H9 (cell line): ENCODE measurements around the gene CRY1. TPM values are rescaled to one million over a fixed set of nuclear protein-coding genes. Genes with fewer than 3 reads are reported as not detected.

Source experiments
- DNase-seq: peaks from one replicate; pipeline ENCODE4 v3.0.0-alpha.2; 2017
- H2AFZ ChIP-seq: one replicate; pipeline ENCODE4 v1.6.1; 2013; ENCODE audit warnings: mild to moderate bottlenecking, low read length, control low read depth, moderate library complexity
- H2AK5ac ChIP-seq: 2 replicates; pipeline ENCODE4 v1.6.1; 2013; ENCODE audit warnings: low read length, control low read depth, mixed read lengths; ENCODE audit not compliant: insufficient read length
- H2BK120ac ChIP-seq: one replicate; pipeline ENCODE4 v1.6.1; 2013; ENCODE audit warnings: low read depth, mild to moderate bottlenecking, low read length, control low read depth, inconsistent platforms; ENCODE audit not compliant: poor library complexity, severe bottlenecking
- H2BK12ac ChIP-seq: 2 replicates; pipeline ENCODE4 v1.6.1; 2013; ENCODE audit warnings: low read length, control low read depth, mixed read lengths, low read depth; ENCODE audit not compliant: insufficient read length
- H2BK15ac ChIP-seq: 2 replicates; pipeline ENCODE4 v1.6.1; 2013; ENCODE audit warnings: low read depth, low read length, control low read depth
- H2BK20ac ChIP-seq: one replicate; pipeline ENCODE4 v1.6.1; 2013; ENCODE audit warnings: low read depth, mild to moderate bottlenecking, low read length, control low read depth, inconsistent platforms; ENCODE audit not compliant: poor library complexity, severe bottlenecking
- H2BK5ac ChIP-seq: 2 replicates; pipeline ENCODE4 v1.6.1; 2013; ENCODE audit warnings: low read length, control low read depth, mixed read lengths; ENCODE audit not compliant: insufficient read length
- H3K14ac ChIP-seq: 2 replicates; pipeline ENCODE4 v1.6.1; 2013; ENCODE audit warnings: low read length, control low read depth; ENCODE audit not compliant: insufficient read depth
- H3K18ac ChIP-seq: 2 replicates; pipeline ENCODE4 v1.6.1; 2013; ENCODE audit warnings: low read depth, mild to moderate bottlenecking, mixed read lengths, low read length, control low read depth; ENCODE audit not compliant: insufficient read length
- H3K23ac ChIP-seq: 2 replicates; pipeline ENCODE4 v1.6.1; 2013; ENCODE audit warnings: low read length, control low read depth, mixed read lengths, low read depth; ENCODE audit not compliant: insufficient read length
- H3K23me2 ChIP-seq: 2 replicates; pipeline ENCODE4 v1.6.1; 2013; ENCODE audit warnings: low read depth, mild to moderate bottlenecking, mixed read lengths, low read length, control low read depth; ENCODE audit not compliant: insufficient read length, poor library complexity, severe bottlenecking
- H3K27ac ChIP-seq: 2 replicates; pipeline ENCODE4 v1.5.1; 2013; ENCODE audit warnings: low read length, control low read depth, mixed read lengths, low read depth; ENCODE audit not compliant: insufficient read length
- H3K27me3 ChIP-seq: 2 replicates; pipeline ENCODE4 v1.6.1; 2013; ENCODE audit warnings: low read length, control low read depth, inconsistent platforms; ENCODE audit not compliant: insufficient read depth
- H3K4ac ChIP-seq: 2 replicates; pipeline ENCODE4 v1.6.1; 2013; ENCODE audit warnings: low read depth, mild to moderate bottlenecking, control low read depth, inconsistent platforms, low read length, moderate library complexity
- H3K4me1 ChIP-seq: 2 replicates; pipeline ENCODE4 v1.6.1; 2013; ENCODE audit warnings: low read length, control low read depth, inconsistent platforms; ENCODE audit not compliant: insufficient read depth
- H3K4me2 ChIP-seq: 2 replicates; pipeline ENCODE4 v1.6.1; 2013; ENCODE audit warnings: low read length, control low read depth, mixed read lengths; ENCODE audit not compliant: insufficient read length, insufficient read depth
- H3K56ac ChIP-seq: 2 replicates; pipeline ENCODE4 v1.6.1; 2013; ENCODE audit warnings: low read depth, mild to moderate bottlenecking, mixed read lengths, low read length, control low read depth; ENCODE audit not compliant: insufficient read length
- H3K79me1 ChIP-seq: 2 replicates; pipeline ENCODE4 v1.6.1; 2013; ENCODE audit warnings: low read depth, mild to moderate bottlenecking, moderate library complexity, low read length, control low read depth, inconsistent platforms; ENCODE audit not compliant: insufficient read depth, poor library complexity, severe bottlenecking
- H3K79me2 ChIP-seq: 2 replicates; pipeline ENCODE4 v1.6.1; 2013; ENCODE audit warnings: low read length, control low read depth, inconsistent platforms; ENCODE audit not compliant: insufficient read depth
- H3K9ac ChIP-seq: 2 replicates; pipeline ENCODE4 v1.6.1; 2013; ENCODE audit warnings: low read length, control low read depth, mixed read lengths; ENCODE audit not compliant: insufficient read length; ENCODE audit errors: extremely low read depth
- H3K9me3 ChIP-seq: one replicate; pipeline ENCODE4 v1.6.1; 2013; ENCODE audit warnings: low read depth, low read length, inconsistent platforms; ENCODE audit not compliant: control insufficient read depth
- H3T11ph ChIP-seq: one replicate; pipeline ENCODE4 v1.6.1; 2013; ENCODE audit warnings: mild to moderate bottlenecking, low read length, control low read depth, inconsistent platforms
- H4K20me1 ChIP-seq: one replicate; pipeline ENCODE4 v1.6.1; 2013; ENCODE audit not compliant: control insufficient read depth, insufficient read length, insufficient read depth
- H4K5ac ChIP-seq: 2 replicates; pipeline ENCODE4 v1.6.1; 2013; ENCODE audit warnings: low read depth, mild to moderate bottlenecking, mixed read lengths, low read length, control low read depth; ENCODE audit not compliant: insufficient read length
- H4K8ac ChIP-seq: replicated peaks from 2 replicates; pipeline ENCODE4 v1.6.1; 2013; ENCODE audit warnings: low read length, control low read depth, mixed read lengths, low read depth; ENCODE audit not compliant: insufficient read length
- H4K91ac ChIP-seq: 2 replicates; pipeline ENCODE4 v1.6.1; 2013; ENCODE audit warnings: low read depth, mild to moderate bottlenecking, moderate library complexity, mixed read lengths, low read length, control low read depth; ENCODE audit not compliant: insufficient read length
- H3K27ac Mint-ChIP-seq, 3 experiments: 2 replicates in 2 of 3; 3 replicates in 1 of 3; pipeline ENCODE4 v1.8.0; 2020 to 2021; ENCODE audit warnings: mixed read lengths in 3 of 3, mild to moderate bottlenecking in 1 of 3, moderate library complexity in 1 of 3
- H3K27me3 Mint-ChIP-seq: 2 replicates; pipeline ENCODE4 v1.8.0; 2021; ENCODE audit warnings: low read depth, mild to moderate bottlenecking, moderate library complexity, mixed read lengths
- H3K36me3 Mint-ChIP-seq, 3 experiments: 2 replicates in 2 of 3; 3 replicates in 1 of 3; pipeline ENCODE4 v1.8.0; 2020 to 2021; ENCODE audit warnings: low read depth in 3 of 3, mixed read lengths in 3 of 3; ENCODE audit not compliant: insufficient read depth in 1 of 3
- H3K4me1 Mint-ChIP-seq, 2 experiments: 2 replicates each; pipeline ENCODE4 v1.8.0; 2020; ENCODE audit warnings: mixed read lengths in 2 of 2
- H3K4me3 Mint-ChIP-seq, 2 experiments: 2 replicates in 1 of 2; 3 replicates in 1 of 2; pipeline ENCODE4 v1.8.0; 2020 to 2021; ENCODE audit warnings: mild to moderate bottlenecking in 2 of 2, mixed read lengths in 2 of 2, moderate library complexity in 1 of 2
- H3K9me3 Mint-ChIP-seq, 2 experiments: 2 replicates in 1 of 2; 3 replicates in 1 of 2; pipeline ENCODE4 v1.8.0; 2020; ENCODE audit warnings: mild to moderate bottlenecking in 2 of 2, mixed read lengths in 2 of 2, moderate library complexity in 1 of 2
- CTCF ChIP-seq: fragments of 200-600 bp; sonication (generic); conservative IDR thresholded peaks from 3 replicates; pipeline ENCODE4 v1.8.0; 2021; ENCODE audit warnings: antibody characterized with exemption, mild to moderate bottlenecking
- total RNA-seq: library from RNA; stranded (reverse); gene quantifications from 2 replicates; pipeline ENCODE4 v1.2.1, GENCODE V29; 2021

Gene CRY1
- total RNA-seq, 1 experiment from 2014 or later = 23.5 TPM

- Histone ChIP-seq H3T11ph (no peak overlapping the region), H3K23me2 (no peaks in the 10 kb centered on the region), H2BK20ac (no peak overlapping the region), H3K9me3 (no peaks in the 10 kb centered on the region), H3K56ac (no peak overlapping the region), H3K79me1 (no peaks in the 10 kb centered on the region), H4K5ac (no peak overlapping the region), H3K18ac (no peak overlapping the region), H3K27ac (no peak overlapping the region), H4K20me1 (no peaks in the 10 kb centered on the region), H3K9ac (no peak overlapping the region), H3K27me3 (no peaks in the 10 kb centered on the region), H2BK15ac (no peak overlapping the region), H3K4me1 (0 out of 2 replicates have a peak, but pooled peaks cover 2% of the 10 kb centered on the region), H2AK5ac (no peak overlapping the region), H3K79me2 (no peaks in the 10 kb centered on the region), H3K23ac (no peak overlapping the region), H2BK5ac (no peak overlapping the region), H2BK120ac (no peak overlapping the region), H4K8ac (no peak overlapping the region), H3K14ac (no peak overlapping the region), H3K4ac (no peak overlapping the region), H2AFZ (no peak overlapping the region), H3K4me2 (no peak overlapping the region), H4K91ac (no peak overlapping the region), H2BK12ac (no peak overlapping the region)
- DNase-seq = no peak
- no peak for TF ChIP-seq CTCF
- peaks cover 4% of the 10 kb centered on the region in 2 experiments for H3K9me3 Mint-ChIP-seq
- peaks cover 12 to 17% of the 10 kb centered on the region in 2 experiments for H3K4me1 Mint-ChIP-seq
- no peak overlapping the region for H3K27ac Mint-ChIP-seq
- H3K27me3 Mint-ChIP-seq = peaks cover 2% of the 10 kb centered on the region; the same call in 1 of the 2 replicates
- H3K4me3 Mint-ChIP-seq = no peak overlapping the region
- H3K36me3 Mint-ChIP-seq = peaks cover 1 to 2% (median 1%) of the 10 kb centered on the region in 3 experiments; a peak in 2 of 7 replicates
Observed at GRCh38 chr12:107102294-107102693, 8.9 kb upstream of the CRY1 start.
